SK-N-DZ (cell line): ENCODE measurements around the gene CDH4.

ENCODE experiments used
- DNase-seq: peaks from one replicate; pipeline ENCODE4 v3.0.0-alpha.2; 2015; ENCODE audit warnings: low spot score

The CDH4 gene

GRCh38 chr20:61514805-61515505, 262.9 kb downstream of the CDH4 start:
- DNase-seq = no peak

GRCh38 chr20:61515922-61516321, 263.9 kb downstream of the CDH4 start:
- no peak for DNase-seq

- no peak for DNase-seq
Observed at GRCh38 chr20:61516346-61517208, 264.5 kb downstream of the CDH4 start.

- DNase-seq = no peak
Observed at GRCh38 chr20:61517419-61517818, 265.4 kb downstream of the CDH4 start.

GRCh38 chr20:61518424-61518951, 266.4 kb downstream of the CDH4 start:
- DNase-seq = no peak

- DNase-seq = no peak
Observed at GRCh38 chr20:61519488-61519887, 267.4 kb downstream of the CDH4 start.

- no peak for DNase-seq
Observed at GRCh38 chr20:61520076-61520892, 268.2 kb downstream of the CDH4 start.

- DNase-seq = no peak
Observed at GRCh38 chr20:61520893-61521460, 268.9 kb downstream of the CDH4 start.

GRCh38 chr20:61521687-61522420, 269.8 kb downstream of the CDH4 start:
- DNase-seq = no peak

- DNase-seq = no peak
Observed at GRCh38 chr20:61522498-61523090, 270.5 kb downstream of the CDH4 start.

GRCh38 chr20:61523145-61523544, 271.1 kb downstream of the CDH4 start:
- no peak for DNase-seq

- no peak for DNase-seq
Observed at GRCh38 chr20:61524951-61525666, 273.0 kb downstream of the CDH4 start.

GRCh38 chr20:61525781-61526431, 273.8 kb downstream of the CDH4 start:
- DNase-seq = no peak

- DNase-seq = no peak
Observed at GRCh38 chr20:61526907-61527306, 274.8 kb downstream of the CDH4 start.

GRCh38 chr20:61527626-61528025, 275.6 kb downstream of the CDH4 start:
- DNase-seq = no peak

GRCh38 chr20:61528591-61528990, 276.5 kb downstream of the CDH4 start:
- DNase-seq = no peak

- DNase-seq = no peak
Observed at GRCh38 chr20:61529354-61529753, 277.3 kb downstream of the CDH4 start.

- DNase-seq = no peak
Observed at GRCh38 chr20:61531553-61532345, 279.7 kb downstream of the CDH4 start.
